ENCODE data around the gene EVL.
A peak's percentile ranks its signal among the peaks of the same experiment; 100 is the strongest.

EVL gene

GRCh38 chr14:100105357-100106169, 40.3 kb downstream of the EVL start:
- DNase-seq (ENCODE audit: extremely low read depth, insufficient read length): no peak
- H3K36me3 ChIP-seq (ENCODE audit: control insufficient read depth, insufficient read depth, low read length): peaks cover 53% of the 10 kb centered on the region
- no peak overlapping the region for H3K4me3 ChIP-seq (replicated peaks; ENCODE audit: low read depth, low read length)
- no peaks in the 10 kb centered on the region for H3K27me3 ChIP-seq (replicated peaks; ENCODE audit: control insufficient read depth, insufficient read depth, low read length)
- no peak for TF ChIP-seq CTCF (IDR thresholded peaks at IDR 0.05; ENCODE audit: insufficient read depth, low read length, poor library complexity, severe bottlenecking)

GRCh38 chr14:100106250-100107112, 41.3 kb downstream of the EVL start:
- Histone ChIP-seq H3K27me3 (replicated peaks; ENCODE audit: control insufficient read depth, insufficient read depth, low read length) (no peaks in the 10 kb centered on the region), H3K36me3 (ENCODE audit: control insufficient read depth, insufficient read depth, low read length) (peaks cover 53% of the 10 kb centered on the region), H3K4me3 (replicated peaks; ENCODE audit: low read depth, low read length) (no peak overlapping the region)
- no peak for TF ChIP-seq CTCF (IDR thresholded peaks at IDR 0.05; ENCODE audit: insufficient read depth, low read length, poor library complexity, severe bottlenecking)
- no peak for DNase-seq (ENCODE audit: extremely low read depth, insufficient read length)

- Histone ChIP-seq H3K27me3 (replicated peaks; ENCODE audit: control insufficient read depth, insufficient read depth, low read length) (no peaks in the 10 kb centered on the region), H3K4me3 (replicated peaks; ENCODE audit: low read depth, low read length) (no peak overlapping the region), H3K36me3 (ENCODE audit: control insufficient read depth, insufficient read depth, low read length) (peaks cover 51% of the 10 kb centered on the region)
- TF ChIP-seq CTCF (IDR thresholded peaks at IDR 0.05; ENCODE audit: insufficient read depth, low read length, poor library complexity, severe bottlenecking): no peak
- DNase-seq (ENCODE audit: extremely low read depth, insufficient read length): no peak
Observed at GRCh38 chr14:100107236-100107635, 42.0 kb downstream of the EVL start.

GRCh38 chr14:100108042-100108825, 43.0 kb downstream of the EVL start:
- peaks cover 51% of the 10 kb centered on the region for H3K36me3 ChIP-seq (ENCODE audit: control insufficient read depth, insufficient read depth, low read length)
- peak; percentile 62 for DNase-seq (ENCODE audit: extremely low read depth, insufficient read length)
- peak; percentile 91 for TF ChIP-seq CTCF (IDR thresholded peaks at IDR 0.05; ENCODE audit: insufficient read depth, low read length, poor library complexity, severe bottlenecking)

GRCh38 chr14:100108840-100109593, 43.8 kb downstream of the EVL start:
- Histone ChIP-seq H3K4me3 (replicated peaks; ENCODE audit: low read depth, low read length) (no peak overlapping the region), H3K27me3 (replicated peaks; ENCODE audit: control insufficient read depth, insufficient read depth, low read length) (no peaks in the 10 kb centered on the region), H3K36me3 (ENCODE audit: control insufficient read depth, insufficient read depth, low read length) (peaks cover 47% of the 10 kb centered on the region)
- DNase-seq (ENCODE audit: extremely low read depth, insufficient read length): no peak
- no peak for TF ChIP-seq CTCF (IDR thresholded peaks at IDR 0.05; ENCODE audit: insufficient read depth, low read length, poor library complexity, severe bottlenecking)

More at GRCh38 chr14:100108042-100108825, 43.0 kb downstream of the EVL start:
- Histone ChIP-seq H3K27me3 (replicated peaks; ENCODE audit: control insufficient read depth, insufficient read depth, low read length) (no peaks in the 10 kb centered on the region), H3K4me3 (replicated peaks; ENCODE audit: low read depth, low read length) (no peak overlapping the region)
